GM12878 (cell line): ENCODE results near the gene CTXND1. TPM values are rescaled to one million over a fixed set of nuclear protein-coding genes. Genes with fewer than 3 reads are reported as not detected.

Experiments
- ATAC-seq: fragments of 200-7000 bp; cut with Tn5 transposase; 3 replicates; pipeline ENCODE4 v1.9.1; 2020; ENCODE audit warnings: mild to moderate bottlenecking, moderate library complexity
- BruUV-seq: library from RNA; stranded (reverse); fragments of 400-500 nt; replicated peaks from 2 replicates; lab custom pipeline; 2021; lab: Mats Ljungman, UMichigan
- CTCF ChIA-PET: fragments of 300-600 bp; sonication (Branson Sonifier 250); formaldehyde crosslinking; extraction: SDS; loops from one replicate; lab custom pipeline; 2021; ENCODE audit warnings: inconsistent platforms; lab: Yijun Ruan, JAX
- POLR2A ChIA-PET: fragments of 350-600 bp; formaldehyde crosslinking; extraction: SDS; loops from one replicate; lab custom pipeline; 2021; ENCODE audit warnings: inconsistent platforms; lab: Charles Lee
- RAD21 ChIA-PET: fragments of 300-600 bp; sonication (Branson Sonifier 250); formaldehyde crosslinking; loops from one replicate; lab custom pipeline; 2023; ENCODE audit warnings: antibody characterized with exemption; ENCODE audit not compliant: unreplicated experiment; lab: Charles Lee
- SMC1A ChIA-PET: fragments of 300-600 bp; sonication (Branson Sonifier 250); formaldehyde crosslinking; loops from one replicate; lab custom pipeline; 2023; ENCODE audit not compliant: unreplicated experiment, uncharacterized antibody; lab: Charles Lee
- DNase-seq: peaks from one replicate; pipeline ENCODE4 v3.0.0-alpha.2; 2011; ENCODE audit warnings: low read depth, low spot score
- FAIRE-seq: peaks from 3 replicates; lab custom pipeline; 2011; peaks lifted over from hg19 to GRCh38; lab: Jason Lieb, UNC
- H2AFZ ChIP-seq: 2 replicates; pipeline ENCODE4 v1.6.0; 2011; ENCODE audit warnings: low read depth, low read length, control low read depth; ENCODE audit not compliant: control insufficient read depth
- H3K27ac ChIP-seq: 2 replicates; pipeline ENCODE4 v1.5.1; 2011; ENCODE audit warnings: control low read depth; ENCODE audit not compliant: control insufficient read depth, insufficient read depth
- H3K27me3 ChIP-seq, 2 experiments: replicated peaks in 1 of 2; 2 replicates each; pipeline versions ENCODE4 v1.6.0 to v1.6.1; 2011; ENCODE audit warnings: low read length in 1 of 2; ENCODE audit not compliant: control insufficient read depth in 2 of 2, insufficient read depth in 2 of 2
- H3K36me3 ChIP-seq, 2 experiments: 2 replicates each; pipeline ENCODE4 v1.5.1; 2011; ENCODE audit warnings: low read length in 1 of 2; ENCODE audit not compliant: control insufficient read depth in 2 of 2, insufficient read depth in 2 of 2
- H3K4me1 ChIP-seq: 2 replicates; pipeline ENCODE4 v1.6.1; 2011; ENCODE audit warnings: mild to moderate bottlenecking, low read length, moderate library complexity, mixed read lengths; ENCODE audit not compliant: control insufficient read depth, insufficient read depth
- H3K4me2 ChIP-seq: 2 replicates; pipeline ENCODE4 v1.6.0; 2011; ENCODE audit warnings: control low read depth; ENCODE audit not compliant: control insufficient read depth, insufficient read depth
- H3K4me3 ChIP-seq: fragments of 200-600 bp; sonication (generic); 2 replicates; pipeline ENCODE4 v1.5.1; 2016
- H3K79me2 ChIP-seq: 2 replicates; pipeline ENCODE4 v1.6.0; 2011; ENCODE audit warnings: low read length; ENCODE audit not compliant: control insufficient read depth, insufficient read depth
- H3K9ac ChIP-seq: 2 replicates; pipeline ENCODE4 v1.8.0; 2011; ENCODE audit warnings: low read length, control low read depth, mixed read lengths; ENCODE audit not compliant: control insufficient read depth, insufficient read depth
- H3K9me3 ChIP-seq: replicated peaks from 3 replicates; pipeline ENCODE4 v1.5.1; 2011; ENCODE audit warnings: mild to moderate bottlenecking, low read length; ENCODE audit not compliant: control insufficient read depth, insufficient read depth
- H4K20me1 ChIP-seq: 2 replicates; pipeline ENCODE4 v1.6.0; 2011; ENCODE audit not compliant: control insufficient read depth, insufficient read depth
- FOXM1 ChIP-seq: IDR thresholded peaks from 2 replicates; pipeline ENCODE4 v1.6.1; 2012; ENCODE audit warnings: low read depth, mild to moderate bottlenecking, inconsistent platforms, low read length, moderate library complexity
- GATAD2B ChIP-seq: fragments of 450-650 bp; conservative IDR thresholded peaks from 2 replicates; pipeline ENCODE4 v1.6.1; 2017; ENCODE audit warnings: low read depth, mild to moderate bottlenecking, moderate library complexity
- NFYB ChIP-seq: IDR thresholded peaks from 2 replicates; pipeline ENCODE4 v1.6.1; 2011; ENCODE audit warnings: low read depth, mild to moderate bottlenecking, low read length, improper control_type of control experiment, moderate library complexity; ENCODE audit not compliant: insufficient read depth
- NR2F1 ChIP-seq: fragments of 450-650 bp; conservative IDR thresholded peaks from 2 replicates; pipeline ENCODE4 v1.6.1; 2017; ENCODE audit warnings: mild to moderate bottlenecking
- PML ChIP-seq: IDR thresholded peaks from 2 replicates; pipeline ENCODE4 v1.6.1; 2012; ENCODE audit warnings: low read length, inconsistent platforms
- POLR2AphosphoS5 ChIP-seq: IDR thresholded peaks from 2 replicates; pipeline ENCODE4 v1.6.1; 2011; ENCODE audit warnings: mild to moderate bottlenecking, low read length, inconsistent platforms
- WGBS: methylation state at CpG from one replicate; pipeline ENCODE4 v1.1.6; 2016; ENCODE audit warnings: low lambda C conversion rate; ENCODE audit not compliant: insufficient replicate concordance, insufficient coverage; ENCODE audit errors: missing lambda C conversion rate; 5-methylcytosine and 5-hydroxymethylcytosine counted together
- in situ Hi-C: fragments of 300-500 bp; cut with MboI; formaldehyde crosslinking; loops from 9 replicates; pipeline ENCODE4 v1.14.3; 2018; ENCODE audit warnings: mixed read lengths
- intact Hi-C: fragments of 100-400 bp; cut with micrococcal nuclease; formaldehyde crosslinking; loops from one replicate; pipeline ENCODE4 v1.14.2; 2022; ENCODE audit not compliant: unreplicated experiment
- polyA plus RNA-seq, 11 experiments: library from polyadenylated mRNA; depleted of rRNA in 4 of 11; unstranded in 6 of 11; stranded (reverse) in 5 of 11; fragments of >200 nt; fragmentation: Nextera tagmentation in 4 of 11; fragmentation: Illumina TruSeq in 1 of 11; extraction: Ambion mirVana in 4 of 11; extraction: Trizol in 1 of 11; gene quantifications; 1 replicate in 1 of 11; 2 replicates in 10 of 11; pipeline versions ENCODE4 v1.2.1 to v1.2.3, GENCODE V29; 2011 to 2016; ENCODE audit warnings: inconsistent platforms in 2 of 11, missing spikeins in 2 of 11, low read depth in 1 of 11
- total RNA-seq, 4 experiments: library from RNA; depleted of rRNA in 3 of 4; stranded (reverse); fragments of >200 nt in 3 of 4; fragmentation: Illumina TruSeq in 1 of 4; extraction: Trizol in 1 of 4; gene quantifications; 2 replicates each; pipeline versions ENCODE4 v1.2.1 to v1.2.3, GENCODE V29; 2013 to 2021
- TF ChIP-seq, protein P1 (sequence below): IDR thresholded peaks from 2 replicates; pipeline ENCODE4 v1.6.1; 2012; ENCODE audit warnings: low read depth, low read length, improper control_type of control experiment
- TF ChIP-seq, protein P2 (sequence below), 3 experiments: IDR thresholded peaks in 2 of 3; conservative IDR thresholded peaks in 1 of 3; 2 replicates each; pipeline ENCODE4 v1.5.1; 2011; ENCODE audit warnings: low read depth in 3 of 3, low read length in 3 of 3, mild to moderate bottlenecking in 3 of 3, control low read depth in 2 of 3, moderate library complexity in 2 of 3, inconsistent platforms in 1 of 3, mixed read lengths in 1 of 3; ENCODE audit not compliant: control insufficient read depth in 2 of 3, insufficient read depth in 1 of 3; ENCODE audit errors: extremely low read depth in 1 of 3

Gene CTXND1
- total and polyA plus RNA-seq, 10 of the 15 experiments (the other 5 are each of a cell fraction or from before 2014, with no cell fraction given): under 0.01 to 0.03 (median 0.02) TPM; not detected in 7

DNA sequence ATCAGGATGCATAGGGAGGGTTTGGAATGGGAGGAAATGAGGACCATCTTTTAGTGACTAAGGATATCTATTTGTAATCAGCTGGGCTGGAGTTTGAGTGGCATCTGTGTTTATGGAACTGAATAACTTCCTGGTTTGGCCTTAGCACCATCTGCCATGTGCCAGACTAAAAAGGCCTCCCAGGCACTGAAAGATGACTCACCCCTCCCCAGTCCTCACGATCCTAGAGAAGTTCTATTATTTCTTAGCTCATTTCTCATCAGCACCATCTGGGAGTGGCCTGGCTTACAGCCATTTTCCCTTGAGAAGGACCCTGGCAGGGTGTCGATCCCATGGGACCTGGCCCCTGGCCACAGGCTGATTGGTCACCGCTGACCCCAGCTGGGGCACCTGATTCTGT is 23.9 kb upstream of the CTXND1 start:
- intact Hi-C loops (no loop called here), in situ Hi-C loops (no loop called here)
- Histone ChIP-seq H3K9ac (no peak overlapping the region), H3K79me2 (no peaks in the 10 kb centered on the region), H3K4me2 (no peak overlapping the region), H3K4me1 (no peaks in the 10 kb centered on the region), H4K20me1 (no peaks in the 10 kb centered on the region), H3K4me3 (no peak overlapping the region), H2AFZ (no peak overlapping the region), H3K9me3 (no peaks in the 10 kb centered on the region), H3K27ac (no peak overlapping the region), H3K27me3 (no peaks in the 10 kb centered on the region; a peak in 1 of 4 replicates), H3K36me3 (no peaks in the 10 kb centered on the region)
- ChIA-PET SMC1A (interaction anchor here (0.9 kb wide), 1 partner anchor 12 kb away, joined by 3 read pairs; no protein-coding TSS in a partner anchor), RAD21 (no interaction called here), POLR2A (no interaction called here), CTCF (interaction anchor here (0.8 kb wide), 1 partner anchor 9 kb away, joined by 3 read pairs; no protein-coding TSS in a partner anchor)
- BruUV-seq: no TSS peak
- WGBS: 22% methylated on average over 3 of the region's 3 CpGs
- ATAC-seq (no peak), FAIRE-seq (no peak), DNase-seq (no peak)
- no peak for TF ChIP-seq NFYB
- TF ChIP-seq PML: no peak
- no peak for TF ChIP-seq FOXM1
- TF ChIP-seq, protein P1, sequence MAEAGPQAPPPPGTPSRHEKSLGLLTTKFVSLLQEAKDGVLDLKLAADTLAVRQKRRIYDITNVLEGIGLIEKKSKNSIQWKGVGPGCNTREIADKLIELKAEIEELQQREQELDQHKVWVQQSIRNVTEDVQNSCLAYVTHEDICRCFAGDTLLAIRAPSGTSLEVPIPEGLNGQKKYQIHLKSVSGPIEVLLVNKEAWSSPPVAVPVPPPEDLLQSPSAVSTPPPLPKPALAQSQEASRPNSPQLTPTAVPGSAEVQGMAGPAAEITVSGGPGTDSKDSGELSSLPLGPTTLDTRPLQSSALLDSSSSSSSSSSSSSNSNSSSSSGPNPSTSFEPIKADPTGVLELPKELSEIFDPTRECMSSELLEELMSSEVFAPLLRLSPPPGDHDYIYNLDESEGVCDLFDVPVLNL: no peak
- TF ChIP-seq, all 136 proteins: peak for 0

DNA sequence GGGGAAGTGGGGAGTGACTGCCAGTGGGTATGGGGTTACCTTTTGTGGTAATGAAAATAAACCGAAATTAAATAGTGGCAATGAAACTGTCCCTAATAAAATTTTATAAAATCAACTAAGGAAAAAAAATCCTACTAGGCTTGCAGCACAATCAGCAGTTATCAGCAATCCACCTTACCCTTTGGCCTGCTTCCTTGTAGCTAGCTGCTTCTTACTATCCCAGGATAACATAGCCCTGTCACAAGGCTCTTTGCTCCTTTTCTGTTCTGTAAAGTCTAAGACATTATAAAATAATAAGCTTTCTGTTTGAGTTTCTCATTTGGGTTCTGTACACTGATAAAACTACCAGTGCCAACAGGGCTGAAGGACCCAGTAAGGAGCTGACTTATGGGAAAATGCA is 23.0 kb upstream of the CTXND1 start:
- TF ChIP-seq NR2F1: no peak
- no peak for TF ChIP-seq GATAD2B
- TF ChIP-seq POLR2AphosphoS5: no peak
- TF ChIP-seq, protein P2, sequence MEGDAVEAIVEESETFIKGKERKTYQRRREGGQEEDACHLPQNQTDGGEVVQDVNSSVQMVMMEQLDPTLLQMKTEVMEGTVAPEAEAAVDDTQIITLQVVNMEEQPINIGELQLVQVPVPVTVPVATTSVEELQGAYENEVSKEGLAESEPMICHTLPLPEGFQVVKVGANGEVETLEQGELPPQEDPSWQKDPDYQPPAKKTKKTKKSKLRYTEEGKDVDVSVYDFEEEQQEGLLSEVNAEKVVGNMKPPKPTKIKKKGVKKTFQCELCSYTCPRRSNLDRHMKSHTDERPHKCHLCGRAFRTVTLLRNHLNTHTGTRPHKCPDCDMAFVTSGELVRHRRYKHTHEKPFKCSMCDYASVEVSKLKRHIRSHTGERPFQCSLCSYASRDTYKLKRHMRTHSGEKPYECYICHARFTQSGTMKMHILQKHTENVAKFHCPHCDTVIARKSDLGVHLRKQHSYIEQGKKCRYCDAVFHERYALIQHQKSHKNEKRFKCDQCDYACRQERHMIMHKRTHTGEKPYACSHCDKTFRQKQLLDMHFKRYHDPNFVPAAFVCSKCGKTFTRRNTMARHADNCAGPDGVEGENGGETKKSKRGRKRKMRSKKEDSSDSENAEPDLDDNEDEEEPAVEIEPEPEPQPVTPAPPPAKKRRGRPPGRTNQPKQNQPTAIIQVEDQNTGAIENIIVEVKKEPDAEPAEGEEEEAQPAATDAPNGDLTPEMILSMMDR (IDR thresholded peaks at IDR 0.05 in 2 of 3, conservative IDR thresholded peaks at IDR 0.05 in 1 of 3; ENCODE audit: control insufficient read depth in 2 of 3, extremely low read depth in 1 of 3, insufficient read depth in 1 of 3, low read depth in 3 of 3, low read length in 3 of 3): no peak
- TF ChIP-seq, all 136 proteins: peak for 0
- intact Hi-C loops (no loop called here), in situ Hi-C loops (no loop called here)
- Histone ChIP-seq H3K36me3 (no peaks in the 10 kb centered on the region), H3K79me2 (no peaks in the 10 kb centered on the region), H3K9ac (no peak overlapping the region), H3K4me1 (no peaks in the 10 kb centered on the region), H3K27ac (no peak overlapping the region), H3K4me2 (no peak overlapping the region), H3K9me3 (no peaks in the 10 kb centered on the region), H3K27me3 (no peaks in the 10 kb centered on the region; a peak in 1 of 4 replicates), H4K20me1 (no peaks in the 10 kb centered on the region), H3K4me3 (no peak overlapping the region), H2AFZ (no peak overlapping the region)
- CTCF ChIA-PET: interaction anchor here (1.6 kb wide), 1 partner anchor 34 kb away, joined by 3 read pairs; no protein-coding TSS in a partner anchor
- 14% methylated on average over 1 of the region's 1 CpG for WGBS
- DNase-seq (no peak), ATAC-seq (no peak), FAIRE-seq (no peak)
- RAD21 ChIA-PET: no interaction called here
- no TSS peak for BruUV-seq
- POLR2A ChIA-PET: no interaction called here
- SMC1A ChIA-PET: interaction anchor here (0.9 kb wide), 1 partner anchor 11 kb away, joined by 3 read pairs; no protein-coding TSS in a partner anchor
